ENCODE measurements around the gene NNT. TPM values are rescaled to one million over a fixed set of nuclear protein-coding genes. Genes with fewer than 3 reads are reported as not detected.
"Not testable (repeated sequence)": the region's sequence is repeated elsewhere in the genome, so short reads cannot be mapped to it uniquely, and the experiment has no call there.

Gene NNT
- total RNA-seq, 4 donors from 2014 or later, result 52.0 to 91.1 (median 74.3) TPM

DNA sequence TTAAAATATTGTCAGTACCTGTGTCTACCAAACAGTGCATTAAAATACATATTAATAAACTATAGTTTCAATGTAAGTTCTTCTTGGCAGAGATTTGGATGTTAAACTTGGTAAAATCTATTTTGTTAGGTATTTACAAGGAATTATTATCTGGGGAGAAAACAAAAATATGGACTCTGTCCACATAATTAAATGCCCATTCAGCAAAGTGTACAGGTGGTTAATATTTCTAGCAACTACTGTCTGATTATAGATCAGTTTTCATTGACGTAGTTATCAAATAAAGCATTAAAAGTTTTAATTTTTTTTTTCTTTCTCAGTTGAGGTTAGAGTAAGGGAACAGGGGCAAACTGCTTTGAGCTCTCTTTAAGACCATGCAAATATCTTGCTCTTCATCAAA lies 88.9 kb downstream of the NNT start:
- 88 to 91% methylated on average over 1 of the region's 1 CpG for WGBS, 2 donors (ENCODE audit: low coverage in 1 of 2)
- Histone ChIP-seq H3K4me3 (no peak overlapping the region), H3K27me3 (no peaks in the 10 kb centered on the region), H3K9me3 (no peaks in the 10 kb centered on the region), H3K36me3 (peaks cover 0 to 17% of the 10 kb centered on the region in 2 donors), H3K27ac (no peak overlapping the region), H3K4me1 (peaks cover 0 to 12% (median 0%) of the 10 kb centered on the region in 3 donors)
- TF ChIP-seq CTCF (IDR thresholded peaks at IDR 0.05) (no peak), POLR2AphosphoS5 (IDR thresholded peaks at IDR 0.05) (no peak), POLR2A (IDR thresholded peaks at IDR 0.05) (no peak), EP300 (IDR thresholded peaks at IDR 0.05) (no peak)
- no peak for ATAC-seq

DNA sequence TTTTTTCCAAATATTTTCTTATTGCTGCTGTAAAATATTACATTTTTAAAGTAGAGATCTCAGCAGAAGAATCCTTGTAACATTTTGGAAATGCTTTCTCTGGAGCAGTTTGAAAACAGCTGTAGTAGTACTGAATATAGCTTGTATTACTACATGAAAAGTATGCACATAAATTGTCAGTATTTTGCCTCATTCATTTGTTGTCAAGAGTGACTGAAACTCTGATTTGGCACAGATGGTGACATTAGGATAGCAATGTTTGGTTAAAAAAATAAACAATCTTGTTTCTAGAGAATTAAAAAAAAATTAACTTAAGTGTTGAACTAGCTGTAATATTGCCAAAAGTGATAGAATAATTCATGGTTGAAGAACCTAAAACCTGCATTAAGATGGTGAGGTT lies 90.4 kb downstream of the NNT start:
- no peaks in the 10 kb centered on the region for H3K27me3 ChIP-seq
- no peaks in the 10 kb centered on the region for H3K9me3 ChIP-seq
- H3K4me3 ChIP-seq, result no peak overlapping the region
- H3K36me3 ChIP-seq, result peaks cover 0 to 17% of the 10 kb centered on the region in 2 donors
- ATAC-seq, result no peak
- no peak overlapping the region for H3K27ac ChIP-seq
- peaks cover 0 to 12% (median 0%) of the 10 kb centered on the region in 3 donors for H3K4me1 ChIP-seq
- TF ChIP-seq POLR2AphosphoS5 (IDR thresholded peaks at IDR 0.05), result no peak
- no peak for TF ChIP-seq POLR2A (IDR thresholded peaks at IDR 0.05)
- no peak for TF ChIP-seq CTCF (IDR thresholded peaks at IDR 0.05)
- TF ChIP-seq EP300 (IDR thresholded peaks at IDR 0.05), result no peak

DNA sequence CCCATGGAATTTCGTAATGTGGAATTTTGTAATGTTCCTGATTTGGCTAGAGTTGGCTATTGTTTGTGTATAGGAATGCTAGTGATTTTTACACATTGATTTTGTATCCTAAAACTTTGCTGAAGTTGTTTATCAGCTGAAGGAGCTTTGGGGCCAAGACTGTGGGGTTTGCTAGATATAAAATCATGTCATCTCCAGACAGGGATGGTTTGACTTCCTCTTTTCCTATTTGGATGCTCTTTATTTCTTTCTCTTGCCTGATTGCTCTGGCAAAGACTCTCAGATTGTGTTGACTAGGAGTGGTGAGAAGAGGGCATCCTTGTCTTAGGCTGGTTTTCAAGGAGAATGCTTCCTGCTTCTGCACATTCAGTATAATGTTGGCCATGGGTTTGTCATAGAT lies 91.0 kb downstream of the NNT start:
- no peak for ATAC-seq
- H3K4me3 ChIP-seq, result no peak overlapping the region
- TF ChIP-seq CTCF (IDR thresholded peaks at IDR 0.05), result no peak
- no peak for TF ChIP-seq POLR2A (IDR thresholded peaks at IDR 0.05)
- WGBS, 2 donors (ENCODE audit: low coverage in 1 of 2), result 88 to 100% methylated on average over 1 of the region's 1 CpG
- no peaks in the 10 kb centered on the region for H3K9me3 ChIP-seq
- peaks cover 0 to 17% of the 10 kb centered on the region in 2 donors for H3K36me3 ChIP-seq
- H3K4me1 ChIP-seq, result peaks cover 0 to 16% (median 0%) of the 10 kb centered on the region in 3 donors
- H3K27me3 ChIP-seq, result no peaks in the 10 kb centered on the region
- H3K27ac ChIP-seq, result no peak overlapping the region

DNA sequence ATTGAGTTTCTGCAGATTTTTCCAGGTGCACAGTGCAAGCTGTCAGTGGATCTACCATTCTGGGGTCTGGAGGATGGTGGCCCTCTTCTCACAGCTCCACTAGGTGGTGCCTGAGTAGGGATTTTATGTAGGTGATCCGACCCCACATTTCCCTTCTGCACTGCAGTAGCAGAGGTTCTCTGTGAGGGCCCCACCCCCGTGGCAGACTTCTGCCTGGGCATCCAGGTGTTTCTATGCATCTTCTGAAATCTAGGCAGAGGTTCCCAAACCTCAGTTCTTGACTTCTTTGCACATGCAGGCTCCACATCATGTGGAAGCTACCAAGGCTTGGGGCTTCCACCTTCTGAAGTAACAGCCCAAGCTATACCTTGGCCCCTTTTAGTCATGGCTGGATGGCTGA lies 93.5 kb downstream of the NNT start:
- not testable (repeated sequence) for H3K27me3 ChIP-seq, ATAC-seq, H3K27ac ChIP-seq, H3K4me3 ChIP-seq, H3K9me3 ChIP-seq
- H3K4me1 ChIP-seq, result peaks cover 0 to 36% (median 4%) of the 10 kb centered on the region in 3 donors
- H3K36me3 ChIP-seq, result peaks cover 0 to 17% of the 10 kb centered on the region in 2 donors
- no CpG with 5 or more reads among the region's 2 CpGs for WGBS, 2 donors (ENCODE audit: low coverage in 1 of 2)

DNA sequence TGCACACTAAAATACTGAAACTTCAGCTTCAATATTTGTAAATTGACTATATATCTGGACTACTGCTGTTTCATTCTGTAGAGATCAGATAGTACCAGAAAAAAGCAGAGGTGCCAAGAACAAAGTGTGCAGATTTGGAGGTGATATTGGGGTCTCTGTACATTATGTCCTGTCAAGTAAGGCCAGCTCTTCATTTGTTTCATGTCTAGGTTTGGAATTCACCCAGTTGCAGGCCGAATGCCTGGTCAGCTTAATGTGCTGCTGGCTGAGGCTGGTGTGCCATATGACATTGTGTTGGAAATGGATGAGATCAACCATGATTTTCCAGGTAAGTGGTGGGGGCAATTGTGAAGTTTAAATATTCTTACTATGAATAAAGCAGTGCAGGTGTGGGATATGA lies 96.9 kb downstream of the NNT start:
- WGBS, 2 donors (ENCODE audit: low coverage in 1 of 2), result 9 to 17% methylated on average over 1 of the region's 1 CpG
- no peak overlapping the region for H3K4me3 ChIP-seq
- TF ChIP-seq EP300 (IDR thresholded peaks at IDR 0.05), result no peak
- TF ChIP-seq CTCF (IDR thresholded peaks at IDR 0.05), result no peak
- TF ChIP-seq POLR2AphosphoS5 (IDR thresholded peaks at IDR 0.05), result no peak
- TF ChIP-seq POLR2A (IDR thresholded peaks at IDR 0.05), result no peak
- H3K27me3 ChIP-seq, result no peaks in the 10 kb centered on the region
- ATAC-seq, result no peak
- no peaks in the 10 kb centered on the region for H3K9me3 ChIP-seq
- peak overlapping the region in 1 of 4 donors; percentile 30 for H3K27ac ChIP-seq
- H3K36me3 ChIP-seq, result peaks cover 0 to 34% of the 10 kb centered on the region in 2 donors
- H3K4me1 ChIP-seq, result peaks cover 3 to 48% (median 4%) of the 10 kb centered on the region in 3 donors
